ENCODE data around the gene ADAM12.

DNA sequence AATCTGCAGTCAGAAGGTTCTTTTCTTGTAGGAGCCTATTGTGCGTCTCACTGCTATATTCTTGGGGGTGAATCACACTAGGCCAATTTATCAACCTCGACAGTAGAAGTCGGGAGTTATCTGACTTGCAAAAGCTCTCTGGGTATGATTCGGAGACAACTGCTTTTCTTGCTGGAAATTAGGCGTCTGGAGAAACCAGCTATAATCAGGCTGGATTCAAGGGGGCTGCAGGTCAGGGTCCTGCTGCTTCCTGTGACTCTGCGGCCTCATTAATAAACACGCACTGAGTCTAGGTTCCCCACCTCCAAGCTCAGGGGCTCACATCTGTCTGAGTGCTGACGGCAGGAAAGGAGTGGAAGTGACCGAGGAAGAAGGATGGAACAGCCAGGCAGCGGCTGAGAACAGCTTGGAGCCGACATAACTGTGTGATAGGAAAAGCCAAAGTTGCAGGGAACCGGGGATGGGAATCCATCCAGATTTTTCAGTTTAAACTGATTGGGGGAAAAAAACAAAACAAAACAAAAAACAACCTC is 307.3 kb downstream of the ADAM12 start:
- TF ChIP-seq CTCF (IDR thresholded peaks at IDR 0.05): no peak
- no peak for TF ChIP-seq POLR2A (IDR thresholded peaks at IDR 0.05)
